HG02763 (cell line): Measurements from ENCODE around the gene MED22.
"Not testable (repeated sequence)": the region's sequence is repeated elsewhere in the genome, so short reads cannot be mapped to it uniquely, and the experiment has no call there.

ENCODE experiments used
- ATAC-seq: cut with Tn5 transposase; IDR thresholded peaks from one replicate; pipeline ENCODE4 v1.9.1; 2021; ENCODE audit warnings: mild to moderate bottlenecking, moderate library complexity; ENCODE audit not compliant: unreplicated experiment

MED22 gene

GRCh38 chr9:133309608-133310007 is 38.3 kb downstream of the MED22 start:
- ATAC-seq: no peak

- no peak for ATAC-seq
Observed at GRCh38 chr9:133307301-133307700, 40.6 kb downstream of the MED22 start.

- ATAC-seq: no peak
Observed at GRCh38 chr9:133306242-133307204, 41.4 kb downstream of the MED22 start.

- ATAC-seq: no peak
Observed at GRCh38 chr9:133305731-133306130, 42.2 kb downstream of the MED22 start.

- no peak for ATAC-seq
Observed at GRCh38 chr9:133304477-133305377, 43.2 kb downstream of the MED22 start.

- no peak for ATAC-seq
Observed at GRCh38 chr9:133304158-133304470, 43.8 kb downstream of the MED22 start.

- no peak for ATAC-seq
Observed at GRCh38 chr9:133303266-133304157, 44.4 kb downstream of the MED22 start.

GRCh38 chr9:133301253-133302230 is 46.4 kb downstream of the MED22 start:
- ATAC-seq: no peak

- ATAC-seq: not testable (repeated sequence)
Observed at GRCh38 chr9:133299996-133300395, 47.9 kb downstream of the MED22 start.

- no peak for ATAC-seq
Observed at GRCh38 chr9:133294257-133294656, 53.7 kb downstream of the MED22 start.

GRCh38 chr9:133290751-133291302 is 57.1 kb downstream of the MED22 start:
- ATAC-seq: no peak
